ENCODE data around the gene SLC25A38.

- TF ChIP-seq CTCF (IDR thresholded peaks at IDR 0.05): no peak
- no peak for TF ChIP-seq POLR2A (IDR thresholded peaks at IDR 0.05; ENCODE audit: low read depth)
- no peak for TF ChIP-seq POLR2AphosphoS5 (IDR thresholded peaks at IDR 0.05)
Observed at GRCh38 chr3:39385456-39386090, 2.4 kb downstream of the SLC25A38 start.

Data from esophagus muscularis mucosa (tissue), 3 donors.